H1 (cell line): Measurements from ENCODE around the gene PTPRJ. TPM values are rescaled to one million over a fixed set of nuclear protein-coding genes. Genes with fewer than 3 reads are reported as not detected.
A peak's percentile ranks its signal among the peaks of the same experiment; 100 is the strongest.

Source experiments
- CTCF ChIA-PET: fragments of 300-600 bp; sonication (Branson Sonifier 250); formaldehyde crosslinking; loops from one replicate; lab custom pipeline; 2021; ENCODE audit not compliant: partially characterized antibody; lab: Charles Lee
- POLR2A ChIA-PET: fragments of 300-600 bp; sonication (Branson Sonifier 250); formaldehyde crosslinking; loops from one replicate; lab custom pipeline; 2021; ENCODE audit warnings: inconsistent platforms; ENCODE audit not compliant: partially characterized antibody; lab: Charles Lee
- DNase-seq, 2 experiments: peaks; one replicate each; pipeline versions ENCODE4 v3.0.0 to v3.0.0-alpha.2; 2010 to 2022; ENCODE audit warnings: low spot score in 2 of 2, low read depth in 1 of 2, mixed read lengths in 1 of 2
- FAIRE-seq: peaks from 2 replicates; lab custom pipeline; 2011; peaks lifted over from hg19 to GRCh38; lab: Jason Lieb, UNC
- H2AFZ ChIP-seq: 2 replicates; pipeline ENCODE4 v1.8.1; 2012; ENCODE audit warnings: low read length, inconsistent platforms
- H2AK5ac ChIP-seq: 2 replicates; pipeline ENCODE4 v1.6.1; 2013; ENCODE audit warnings: low read depth, low read length
- H2BK120ac ChIP-seq: replicated peaks from 2 replicates; pipeline ENCODE3; 2013; ENCODE audit warnings: low read depth, low read length, inconsistent platforms
- H2BK12ac ChIP-seq: 2 replicates; pipeline ENCODE4 v1.6.1; 2013; ENCODE audit warnings: low read depth, low read length
- H2BK15ac ChIP-seq: 2 replicates; pipeline ENCODE4 v1.6.1; 2013; ENCODE audit warnings: low read length
- H2BK20ac ChIP-seq: 2 replicates; pipeline ENCODE4 v1.6.1; 2013; ENCODE audit warnings: low read length
- H2BK5ac ChIP-seq: 2 replicates; pipeline ENCODE4 v1.6.1; 2013; ENCODE audit warnings: low read depth, low read length
- H3K14ac ChIP-seq: 2 replicates; pipeline ENCODE4 v1.6.1; 2013; ENCODE audit warnings: inconsistent platforms; ENCODE audit not compliant: insufficient read length
- H3K18ac ChIP-seq: 2 replicates; pipeline ENCODE4 v1.6.1; 2013; ENCODE audit warnings: low read length; ENCODE audit errors: extremely low read depth
- H3K23ac ChIP-seq: 2 replicates; pipeline ENCODE4 v1.6.1; 2013; ENCODE audit warnings: inconsistent platforms; ENCODE audit not compliant: insufficient read length
- H3K23me2 ChIP-seq: 2 replicates; pipeline ENCODE4 v1.6.1; 2013; ENCODE audit warnings: low read depth, low read length
- H3K27ac ChIP-seq: 2 replicates; pipeline ENCODE4 v1.6.1; 2011; ENCODE audit warnings: low read depth, low read length, inconsistent platforms
- H3K27me3 ChIP-seq, 4 experiments: replicated peaks in 1 of 4; 1 replicate in 1 of 4; 2 replicates in 3 of 4; pipeline versions ENCODE4 v1.6.1 to v1.8.1; 2011 to 2013; ENCODE audit warnings: low read length in 3 of 4, mild to moderate bottlenecking in 3 of 4, inconsistent platforms in 2 of 4, mixed read lengths in 2 of 4, moderate library complexity in 1 of 4; ENCODE audit not compliant: control insufficient read depth in 3 of 4, insufficient read depth in 3 of 4; ENCODE audit errors: extremely low read depth in 1 of 4
- H3K36me3 ChIP-seq, 4 experiments: 2 replicates each; pipeline versions ENCODE4 v1.6.1 to v1.8.1; 2011 to 2013; ENCODE audit warnings: mild to moderate bottlenecking in 4 of 4, low read length in 3 of 4, moderate library complexity in 2 of 4, control low read depth in 1 of 4, inconsistent platforms in 1 of 4; ENCODE audit not compliant: insufficient read depth in 4 of 4, control insufficient read depth in 2 of 4
- H3K4ac ChIP-seq: replicated peaks from 2 replicates; pipeline ENCODE3; 2013; ENCODE audit warnings: low read length, low read depth, mixed read lengths, inconsistent platforms; ENCODE audit not compliant: insufficient read length
- H3K4me1 ChIP-seq, 4 experiments: replicated peaks in 1 of 4; 1 replicate in 1 of 4; 2 replicates in 3 of 4; pipeline versions ENCODE4 v1.6.1 to v1.8.1; 2011 to 2013; ENCODE audit warnings: low read length in 3 of 4, inconsistent platforms in 2 of 4, mixed read lengths in 1 of 4; ENCODE audit not compliant: insufficient read depth in 4 of 4, control insufficient read depth in 3 of 4
- H3K4me2 ChIP-seq, 2 experiments: 2 replicates each; pipeline versions ENCODE4 v1.6.1 to v1.8.1; 2011 to 2013; ENCODE audit warnings: low read depth in 2 of 2, low read length in 2 of 2, control low read depth in 1 of 2, inconsistent platforms in 1 of 2, mild to moderate bottlenecking in 1 of 2; ENCODE audit not compliant: insufficient read depth in 1 of 2
- H3K4me3 ChIP-seq, 4 experiments: fragments of 200-600, 300-600 bp in 1 of 4; sonication (generic), shearing (Covaris generic), sonication (Bioruptor Twin) in 1 of 4; 2 replicates each; pipeline versions ENCODE4 v1.5.1 to v1.8.1; 2011 to 2016; ENCODE audit warnings: low read length in 4 of 4, low read depth in 3 of 4, control low read depth in 2 of 4, inconsistent platforms in 2 of 4, mild to moderate bottlenecking in 2 of 4, mixed read lengths in 1 of 4, moderate library complexity in 1 of 4; ENCODE audit not compliant: insufficient read depth in 2 of 4; ENCODE audit errors: extremely low read depth in 1 of 4
- H3K56ac ChIP-seq: replicated peaks from 2 replicates; pipeline ENCODE3; 2013; ENCODE audit warnings: low read depth, mild to moderate bottlenecking, mixed read lengths, low read length, inconsistent platforms; ENCODE audit not compliant: insufficient read length
- H3K79me1 ChIP-seq: 2 replicates; pipeline ENCODE4 v1.6.1; 2013; ENCODE audit warnings: low read depth, low read length, control low read depth
- H3K79me2 ChIP-seq, 2 experiments: 2 replicates each; pipeline versions ENCODE4 v1.6.1 to v1.8.1; 2012 to 2013; ENCODE audit warnings: low read length in 2 of 2, mild to moderate bottlenecking in 2 of 2, inconsistent platforms in 1 of 2; ENCODE audit not compliant: insufficient read depth in 2 of 2, control insufficient read depth in 1 of 2
- H3K9ac ChIP-seq, 4 experiments: replicated peaks in 1 of 4; 1 replicate in 1 of 4; 2 replicates in 3 of 4; pipeline versions ENCODE4 v1.6.1 to v1.8.1; 2011 to 2013; ENCODE audit warnings: low read depth in 3 of 4, low read length in 3 of 4, control low read depth in 2 of 4, mild to moderate bottlenecking in 2 of 4, moderate library complexity in 2 of 4, inconsistent platforms in 1 of 4; ENCODE audit errors: extremely low read depth in 1 of 4
- H3K9me3 ChIP-seq, 2 experiments: 2 replicates each; pipeline versions ENCODE4 v1.6.1 to v1.8.1; 2012 to 2013; ENCODE audit warnings: mild to moderate bottlenecking in 2 of 2, moderate library complexity in 2 of 2, control low read depth in 1 of 2, inconsistent platforms in 1 of 2, low read depth in 1 of 2, low read length in 1 of 2, mixed read lengths in 1 of 2; ENCODE audit not compliant: insufficient read depth in 2 of 2
- H4K20me1 ChIP-seq, 2 experiments: replicated peaks in 1 of 2; 2 replicates each; pipeline versions ENCODE3 to v1.8.1; 2011 to 2013; ENCODE audit warnings: inconsistent platforms in 2 of 2, low read length in 2 of 2, mild to moderate bottlenecking in 1 of 2; ENCODE audit not compliant: insufficient read depth in 2 of 2, control insufficient read depth in 1 of 2
- H4K5ac ChIP-seq: 2 replicates; pipeline ENCODE4 v1.6.1; 2013; ENCODE audit warnings: low read length, low read depth, mixed read lengths, inconsistent platforms; ENCODE audit not compliant: insufficient read length
- H4K8ac ChIP-seq: 2 replicates; pipeline ENCODE4 v1.8.0; 2013; ENCODE audit warnings: mild to moderate bottlenecking, moderate library complexity, low read length, inconsistent platforms; ENCODE audit not compliant: insufficient read depth; ENCODE audit errors: extremely low read depth
- H4K91ac ChIP-seq: replicated peaks from 2 replicates; pipeline ENCODE3; 2013; ENCODE audit warnings: low read length, mixed read lengths, inconsistent platforms; ENCODE audit not compliant: insufficient read length
- CHD2 ChIP-seq: IDR thresholded peaks from 2 replicates; pipeline ENCODE4 v1.6.1; 2012; ENCODE audit warnings: low read length, improper control_type of control experiment
- RXRA ChIP-seq: IDR thresholded peaks from 2 replicates; pipeline ENCODE4 v1.6.1; 2011; ENCODE audit warnings: low read depth, mild to moderate bottlenecking, low read length, moderate library complexity; ENCODE audit not compliant: insufficient read depth
- WGBS, 2 experiments: shearing (Covaris generic) in 1 of 2; methylation state at CpG; one replicate each; pipeline versions ENCODE4 v1.1.6 to v1.1.7; 2013 to 2015; ENCODE audit warnings: low lambda C conversion rate in 2 of 2, mixed read lengths in 2 of 2, inconsistent platforms in 1 of 2, low coverage in 1 of 2, missing lambda C conversion rate in 1 of 2; ENCODE audit not compliant: insufficient replicate concordance in 2 of 2, insufficient coverage in 1 of 2, insufficient read length in 1 of 2; ENCODE audit errors: extremely low coverage in 1 of 2, missing lambda C conversion rate in 1 of 2; 5-methylcytosine and 5-hydroxymethylcytosine counted together
- polyA plus RNA-seq, 7 experiments: library from polyadenylated mRNA; depleted of rRNA in 3 of 7; stranded (reverse) in 5 of 7; unstranded in 2 of 7; fragments of >200 nt in 5 of 7; fragments of 200-250 nt in 2 of 7; gene quantifications; 1 replicate in 5 of 7; 2 replicates in 1 of 7; 4 replicates in 1 of 7; pipeline versions ENCODE4 v1.2.1 to v1.2.3, GENCODE V29; 2011 to 2013; ENCODE audit warnings: missing spikeins in 2 of 7, mixed read lengths in 2 of 7
- total RNA-seq: library from RNA; stranded (reverse); fragmentation: NEBNext Ultra II Directional; extraction: Animal tissue kit (Norgen Biotek cat#: 25700); gene quantifications from 2 replicates; pipeline ENCODE4 v1.2.1, GENCODE V29; 2021
- TF ChIP-seq, protein P1 (sequence below): IDR thresholded peaks from 2 replicates; pipeline ENCODE4 v1.6.1; 2012; ENCODE audit warnings: inconsistent platforms

PTPRJ gene
- total and polyA plus RNA-seq, 2 of the 8 experiments (the other 6 are each of a cell fraction or from before 2014, with no cell fraction given) = 4.4 to 22.6 TPM

DNA sequence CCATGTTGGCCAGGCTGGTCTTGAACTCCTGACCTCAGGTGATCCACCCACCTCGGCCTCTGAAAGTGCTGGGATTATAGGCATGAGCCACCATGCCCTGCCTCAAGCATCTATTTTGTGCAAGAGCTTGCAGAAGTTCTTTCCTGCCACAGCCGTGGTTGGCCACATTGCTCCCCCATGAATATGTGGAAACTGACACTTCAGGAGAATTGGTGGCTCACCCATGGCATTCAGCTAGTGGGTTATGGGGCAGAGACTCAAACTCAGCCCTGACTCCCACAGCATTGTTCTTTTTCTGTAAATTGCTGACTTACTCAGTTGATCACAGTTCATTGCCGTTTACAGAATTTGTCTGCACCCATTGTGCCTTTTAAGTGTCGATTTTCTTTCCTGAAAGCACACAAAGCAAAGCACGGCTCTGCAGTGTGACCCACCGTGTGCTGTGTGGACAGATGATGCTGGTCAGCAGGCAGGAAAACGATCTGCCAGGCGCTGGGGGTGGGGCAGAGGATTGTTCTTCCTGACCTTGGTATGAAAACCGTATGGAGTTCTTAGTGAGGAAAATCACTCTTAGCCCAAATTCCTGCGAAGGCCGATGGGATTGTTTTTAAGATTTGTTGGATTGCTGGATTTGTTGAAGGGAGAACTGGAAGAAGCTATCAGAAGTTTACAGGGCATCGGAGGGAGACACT is 115.6 kb downstream of the PTPRJ start:
- peak overlapping the region; percentile 10; the same call in 1 of the 2 replicates for H2AK5ac ChIP-seq
- no peak overlapping the region for H3K27ac ChIP-seq
- no peaks in the 10 kb centered on the region for H3K23me2 ChIP-seq
- H3K27me3 ChIP-seq = no peaks in the 10 kb centered on the region
- H2BK20ac ChIP-seq = peak overlapping the region; percentile 4; the same call in 1 of the 2 replicates
- H3K9ac ChIP-seq = peak overlapping the region in 1 of 4 experiments; percentile 8; a peak in 1 of 7 replicates
- H2BK120ac ChIP-seq = no peak overlapping the region
- no peak overlapping the region for H4K5ac ChIP-seq
- H3K14ac ChIP-seq = no peak overlapping the region
- H3K36me3 ChIP-seq = no peaks in the 10 kb centered on the region
- H3K56ac ChIP-seq = no peak overlapping the region
- H2AFZ ChIP-seq = no peak overlapping the region
- POLR2A ChIA-PET = interaction anchor here (1.7 kb wide), 1 partner anchor 116 kb away, joined by 5 read pairs; the partner anchor contains the start of gene PTPRJ
- FAIRE-seq = no peak
- H2BK15ac ChIP-seq = 0 out of 2 replicates have a peak overlapping the region, but pooled peaks have one; percentile 37
- no peak overlapping the region for H4K91ac ChIP-seq
- 76% methylated on average over 12 of the region's 12 CpGs; no CpG with 5 or more reads in 1 of the 2 experiments for WGBS, 2 experiments
- peak overlapping the region; percentile 63; the same call in 1 of the 2 replicates for H2BK5ac ChIP-seq
- H3K4ac ChIP-seq = no peak overlapping the region
- peak overlapping the region; percentile 5 to 48; a peak in 1 of 4 replicates for H3K4me2 ChIP-seq
- no peaks in the 10 kb centered on the region for H4K20me1 ChIP-seq
- H4K8ac ChIP-seq = no peak overlapping the region
- no peak overlapping the region for H3K18ac ChIP-seq
- H3K4me1 ChIP-seq = peaks cover 0 to 17% (median 13%) of the 10 kb centered on the region in 4 experiments; a peak in 6 of 7 replicates
- H3K4me3 ChIP-seq = no peak overlapping the region
- peaks cover 0 to 9% of the 10 kb centered on the region in 2 experiments; a peak in 2 of 4 replicates for H3K79me2 ChIP-seq
- TF ChIP-seq CHD2 (no peak), RXRA (no peak)
- TF ChIP-seq, protein P1, sequence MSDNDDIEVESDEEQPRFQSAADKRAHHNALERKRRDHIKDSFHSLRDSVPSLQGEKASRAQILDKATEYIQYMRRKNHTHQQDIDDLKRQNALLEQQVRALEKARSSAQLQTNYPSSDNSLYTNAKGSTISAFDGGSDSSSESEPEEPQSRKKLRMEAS = no peak
- TF ChIP-seq, all 59 proteins: peak for 0
- CTCF ChIA-PET = interaction anchor here (1.1 to 5.3 kb wide), 3 partner anchors 13 to 161 kb away, joined by 3 to 34 read pairs (median 3); no protein-coding TSS in a partner anchor
- peak overlapping the region; percentile 68 for H2BK12ac ChIP-seq
- no peaks in the 10 kb centered on the region for H3K9me3 ChIP-seq
- H3K79me1 ChIP-seq = peaks cover 8% of the 10 kb centered on the region
- peak in 1 of 2 experiments; percentile 41 for DNase-seq
- H3K23ac ChIP-seq = no peak overlapping the region
